DOHH2 (cell line): ENCODE measurements around the gene NOTCH1.

Source experiments
- EZH2phosphoT487 ChIP-seq: fragments of 200-600 bp; sonication (generic); IDR thresholded peaks from 2 replicates; pipeline ENCODE4 v1.6.1; 2017; ENCODE audit warnings: borderline replicate concordance, mild to moderate bottlenecking, antibody characterized with exemption, low read length, moderate library complexity, mixed read lengths
- TF ChIP-seq, protein P1 (sequence below): fragments of 200-600 bp; sonication (generic); IDR thresholded peaks from one replicate; pipeline ENCODE4 v1.5.1; 2014; ENCODE audit warnings: antibody characterized with exemption, mild to moderate bottlenecking, low read depth, low read length; ENCODE audit not compliant: poor library complexity, severe bottlenecking

DNA sequence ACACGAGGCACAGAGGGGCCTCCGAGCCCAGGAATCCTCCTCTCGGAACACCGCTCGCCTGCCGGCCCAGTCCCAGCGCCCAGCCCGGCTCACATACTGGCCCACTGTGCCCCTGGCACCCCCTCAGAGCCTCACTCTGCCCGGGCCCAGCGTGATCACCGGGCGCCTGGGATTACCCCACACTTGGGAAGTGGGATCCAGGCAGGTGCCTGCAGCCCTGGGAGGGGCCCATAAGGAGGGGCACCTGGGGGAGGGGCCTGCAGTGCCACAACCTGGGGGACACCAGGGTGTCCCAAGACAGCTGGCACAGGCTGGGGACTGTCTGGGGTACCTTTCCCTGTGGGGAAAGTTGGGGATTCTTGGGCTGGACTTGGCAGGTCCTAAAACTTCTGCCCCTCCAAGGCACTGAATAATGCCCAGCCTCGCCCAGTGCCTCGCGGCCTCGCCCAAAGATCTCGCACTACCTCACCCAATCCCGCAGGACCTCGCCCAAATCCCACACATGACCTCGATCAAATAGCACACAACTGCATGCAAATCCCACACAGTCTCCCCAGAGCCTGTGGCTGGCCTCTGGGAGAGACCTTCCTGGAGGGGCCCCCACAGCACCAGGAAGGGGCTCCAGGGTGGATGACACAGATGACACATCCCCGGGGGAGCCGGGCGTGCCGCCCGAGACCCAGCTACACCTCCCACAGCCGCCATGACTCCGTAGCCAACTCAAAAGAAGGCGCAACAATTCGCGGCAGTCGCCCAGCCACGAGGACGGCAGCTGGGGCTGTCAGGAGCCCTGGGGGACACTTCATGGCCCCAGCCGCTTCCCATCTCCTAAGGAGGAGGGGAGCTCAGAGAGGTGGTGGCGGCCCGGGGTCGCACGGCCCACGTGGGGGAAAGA is 13.7 kb downstream of the NOTCH1 start:
- TF ChIP-seq, protein P1, sequence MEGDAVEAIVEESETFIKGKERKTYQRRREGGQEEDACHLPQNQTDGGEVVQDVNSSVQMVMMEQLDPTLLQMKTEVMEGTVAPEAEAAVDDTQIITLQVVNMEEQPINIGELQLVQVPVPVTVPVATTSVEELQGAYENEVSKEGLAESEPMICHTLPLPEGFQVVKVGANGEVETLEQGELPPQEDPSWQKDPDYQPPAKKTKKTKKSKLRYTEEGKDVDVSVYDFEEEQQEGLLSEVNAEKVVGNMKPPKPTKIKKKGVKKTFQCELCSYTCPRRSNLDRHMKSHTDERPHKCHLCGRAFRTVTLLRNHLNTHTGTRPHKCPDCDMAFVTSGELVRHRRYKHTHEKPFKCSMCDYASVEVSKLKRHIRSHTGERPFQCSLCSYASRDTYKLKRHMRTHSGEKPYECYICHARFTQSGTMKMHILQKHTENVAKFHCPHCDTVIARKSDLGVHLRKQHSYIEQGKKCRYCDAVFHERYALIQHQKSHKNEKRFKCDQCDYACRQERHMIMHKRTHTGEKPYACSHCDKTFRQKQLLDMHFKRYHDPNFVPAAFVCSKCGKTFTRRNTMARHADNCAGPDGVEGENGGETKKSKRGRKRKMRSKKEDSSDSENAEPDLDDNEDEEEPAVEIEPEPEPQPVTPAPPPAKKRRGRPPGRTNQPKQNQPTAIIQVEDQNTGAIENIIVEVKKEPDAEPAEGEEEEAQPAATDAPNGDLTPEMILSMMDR: no peak
- no peak for TF ChIP-seq EZH2phosphoT487
